GM18526 (cell line): ENCODE results near the gene CATSPERZ.

Experiments
- POLR2A ChIP-seq: IDR thresholded peaks from 3 replicates; pipeline ENCODE4 v1.6.1; 2011; ENCODE audit not compliant: insufficient read length; ENCODE audit errors: extremely low read depth

Gene CATSPERZ, protein sequence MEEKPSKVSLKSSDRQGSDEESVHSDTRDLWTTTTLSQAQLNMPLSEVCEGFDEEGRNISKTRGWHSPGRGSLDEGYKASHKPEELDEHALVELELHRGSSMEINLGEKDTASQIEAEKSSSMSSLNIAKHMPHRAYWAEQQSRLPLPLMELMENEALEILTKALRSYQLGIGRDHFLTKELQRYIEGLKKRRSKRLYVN

DNA sequence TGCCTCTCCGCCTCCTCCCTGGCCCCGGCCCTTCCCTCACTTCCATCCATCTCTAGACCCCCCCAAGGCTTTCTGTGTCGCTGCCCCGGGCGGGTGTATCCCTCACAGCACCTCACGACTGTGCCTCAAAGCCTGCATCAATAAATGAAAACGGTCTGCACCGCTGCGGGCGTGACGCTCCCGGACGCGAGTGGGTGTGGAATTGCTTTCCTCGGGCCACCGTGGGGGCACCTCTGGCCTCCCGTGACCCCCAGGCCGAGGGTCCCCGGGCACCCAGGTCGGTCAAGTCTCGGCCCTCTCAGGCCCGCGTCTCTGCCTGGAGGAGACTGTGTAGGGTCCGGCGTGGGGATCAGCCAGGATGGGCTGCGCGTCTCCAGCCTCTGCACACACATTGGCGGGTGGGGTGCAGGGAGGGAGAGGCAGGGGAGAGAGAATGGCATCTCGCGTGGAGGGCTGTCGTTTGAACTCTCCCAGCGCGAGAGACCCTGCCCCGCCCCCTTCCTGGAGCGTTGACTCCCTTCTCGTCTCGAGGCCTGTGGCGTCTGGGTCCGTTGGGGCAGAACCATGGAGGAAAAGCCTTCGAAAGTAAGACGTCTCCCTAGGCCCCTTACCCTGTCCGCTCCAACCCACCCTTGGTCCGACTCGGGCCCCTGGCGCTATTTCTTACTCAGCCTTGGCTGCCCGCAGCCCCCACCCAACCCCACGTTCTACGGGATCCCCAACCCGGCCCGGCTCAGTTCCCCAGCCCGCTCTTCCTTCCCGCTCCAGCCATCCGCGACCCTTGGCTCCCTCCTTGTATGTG, at the start of gene CATSPERZ:
CATSPERZ (plus strand) TSS at position 512 of the 802 bp plus-strand sequence; CDS start at position 565, 53 bp downstream.
- TF ChIP-seq POLR2A, result no peak

DNA sequence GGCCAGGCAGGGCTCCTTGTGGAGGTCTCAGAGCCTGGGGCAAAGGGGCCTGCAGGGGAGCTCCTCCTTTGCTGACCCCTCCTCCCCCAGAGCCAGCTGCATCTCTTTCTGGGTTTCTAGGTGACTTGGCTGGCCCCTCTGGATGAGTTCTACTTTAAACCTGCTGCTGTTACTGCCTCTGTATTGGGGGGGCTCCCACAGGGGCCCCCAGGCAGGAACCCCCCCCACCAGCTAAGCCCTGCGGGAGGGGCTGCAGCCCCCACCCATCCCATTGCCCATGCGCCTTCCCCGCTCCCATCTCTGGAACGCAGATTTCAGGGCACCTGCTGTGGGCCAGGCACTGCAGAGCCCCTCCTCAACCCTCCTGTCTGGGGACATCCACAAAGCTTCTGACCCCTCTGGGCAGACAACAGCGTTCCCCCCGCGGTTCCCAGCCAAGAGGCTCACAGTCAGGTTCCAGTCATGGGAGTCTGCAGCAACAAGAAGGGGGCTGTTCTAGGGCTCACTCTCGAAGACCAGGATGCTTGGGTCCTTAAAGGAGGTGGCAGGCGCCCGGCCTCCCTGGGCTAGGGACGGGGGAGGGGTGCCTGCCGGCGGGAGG, 49.6 kb upstream of the CATSPERZ start:
- TF ChIP-seq POLR2A, result no peak

DNA sequence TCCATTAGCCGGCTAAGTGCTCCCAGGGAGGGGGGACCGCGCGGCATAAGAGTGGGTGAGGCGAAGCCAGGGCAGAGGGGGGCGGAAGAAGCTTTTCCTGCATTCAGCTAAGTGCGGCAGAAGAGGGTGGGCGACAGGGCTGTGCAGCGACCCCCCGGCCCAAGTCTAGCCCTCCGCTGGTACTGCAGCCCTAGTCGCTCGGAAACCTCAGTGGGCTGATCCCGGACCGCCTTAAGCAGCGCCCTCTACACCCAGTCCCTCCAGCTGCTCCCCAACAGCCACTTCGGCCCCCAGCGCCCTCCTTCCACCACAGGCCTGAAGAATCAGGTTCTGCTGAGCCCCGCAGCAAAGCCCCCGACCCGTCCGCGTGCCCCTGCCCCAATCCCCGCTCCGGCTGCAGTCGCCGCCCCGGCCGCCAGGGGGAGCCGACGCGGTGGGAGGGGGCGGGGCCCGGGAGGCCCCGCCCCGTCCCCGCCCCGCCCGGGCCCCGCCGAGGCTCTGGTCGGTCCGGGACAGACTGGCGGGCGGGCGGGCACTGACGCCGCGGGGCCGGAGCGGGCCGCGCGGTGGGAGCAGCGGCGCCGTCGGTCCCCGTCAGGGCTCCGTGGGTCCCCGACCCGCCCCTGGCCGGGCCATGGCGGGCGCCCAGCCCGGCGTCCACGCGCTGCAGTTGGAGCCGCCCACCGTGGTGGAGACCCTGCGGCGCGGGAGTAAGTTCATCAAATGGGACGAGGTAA, 49.0 kb upstream of the CATSPERZ start, which contains the start of gene PLCB3:
PLCB3 (plus strand) TSS at position 515 of the 737 bp plus-strand sequence; CDS start at position 635, 120 bp downstream.
- TF ChIP-seq POLR2A, result peak; percentile 54

DNA sequence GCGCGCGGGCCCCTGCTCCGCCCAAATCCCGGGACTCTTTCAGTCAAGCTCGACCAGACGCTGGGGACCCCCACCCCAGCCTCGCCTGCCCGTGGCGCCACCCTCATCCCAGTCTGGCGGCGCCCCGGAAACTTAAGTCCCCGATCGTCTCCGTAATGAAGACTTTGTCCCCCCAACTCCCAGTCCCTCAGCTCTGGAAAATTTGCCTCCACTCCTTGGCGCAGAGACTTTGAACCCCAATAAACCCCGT, 48.5 kb upstream of the CATSPERZ start:
- no peak for TF ChIP-seq POLR2A

DNA sequence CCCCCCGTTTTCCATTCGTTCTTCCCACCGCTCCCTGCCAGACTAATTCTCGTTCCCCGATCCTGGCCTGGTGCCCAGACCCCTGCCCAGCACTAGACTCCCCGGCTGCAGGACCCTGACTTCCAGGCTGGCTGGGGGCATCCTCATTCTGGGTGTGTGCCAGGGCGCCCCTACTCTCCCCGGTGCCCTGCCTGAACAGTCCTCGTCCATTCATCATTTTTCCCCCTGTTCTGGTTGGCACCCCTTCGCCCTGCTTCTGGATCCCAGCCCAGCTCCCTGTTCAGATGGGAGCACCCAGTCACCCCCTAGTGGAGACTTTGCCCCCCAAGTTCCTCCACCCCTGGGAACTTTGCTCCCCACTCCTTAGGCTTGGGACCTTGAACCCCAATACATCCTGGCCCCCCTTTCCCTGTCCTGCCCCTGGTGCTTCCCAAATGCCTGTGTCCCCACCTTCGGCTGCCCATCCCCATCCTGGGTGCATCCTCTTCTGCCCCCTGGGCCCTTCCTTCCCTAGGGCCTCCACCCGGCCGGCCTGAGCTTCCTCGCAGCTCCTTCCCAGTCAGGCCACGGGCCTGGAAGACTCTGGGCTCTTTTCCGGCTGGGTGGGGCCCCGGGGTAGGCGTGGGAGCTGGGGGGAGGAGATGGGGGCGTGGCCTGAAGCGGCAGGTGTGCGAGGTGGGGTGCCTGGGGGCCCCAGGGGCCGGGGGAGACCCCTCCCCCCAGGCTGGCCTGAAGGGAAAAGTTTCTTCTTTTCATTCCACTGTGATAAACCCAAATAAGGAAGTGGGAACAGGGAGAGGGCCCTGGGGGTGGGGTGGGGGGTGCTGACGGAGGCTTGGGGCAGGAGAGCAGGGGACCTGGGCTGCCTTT, 47.9 kb upstream of the CATSPERZ start:
- no peak for TF ChIP-seq POLR2A

DNA sequence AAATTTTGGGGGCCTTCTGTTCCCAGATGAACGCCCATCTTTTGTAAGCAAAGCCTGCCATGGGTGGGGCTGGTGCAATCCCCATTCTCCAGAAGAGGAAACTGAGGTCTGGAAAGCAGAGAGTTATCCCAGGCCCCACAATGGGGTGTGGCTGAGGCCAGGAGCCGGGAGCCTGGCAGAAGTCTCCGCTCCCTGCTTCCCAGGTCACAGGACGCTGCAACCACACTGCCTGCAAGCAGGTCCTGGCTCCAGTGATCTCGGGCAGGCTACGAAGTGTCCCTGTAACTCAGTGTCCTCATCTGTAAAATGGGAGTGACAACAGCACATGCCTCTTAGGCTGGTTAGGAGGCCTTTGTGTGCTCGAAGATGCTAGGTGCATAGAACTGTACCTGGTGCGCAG, 47.1 kb upstream of the CATSPERZ start:
- TF ChIP-seq POLR2A, result no peak

DNA sequence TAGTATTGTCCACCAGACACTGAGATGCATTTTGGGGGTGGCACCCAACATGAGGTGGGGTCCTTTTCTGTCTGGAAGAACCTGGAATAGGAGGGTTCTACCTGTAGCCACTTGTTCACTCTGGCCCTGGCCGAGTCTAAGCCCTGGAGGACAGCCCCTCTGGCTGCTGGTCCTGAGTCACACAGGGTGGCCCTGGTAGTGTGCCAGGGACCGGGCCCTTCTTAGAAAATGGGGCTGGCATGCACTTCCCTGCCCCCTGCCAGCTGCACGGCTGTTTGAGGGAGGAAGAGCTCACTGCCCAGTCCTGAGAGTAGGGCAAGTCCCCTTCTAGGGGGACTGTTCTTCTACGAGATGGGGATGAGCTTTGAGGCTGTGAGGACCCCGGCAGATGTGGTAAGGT, 46.7 kb upstream of the CATSPERZ start:
- TF ChIP-seq POLR2A, result no peak

DNA sequence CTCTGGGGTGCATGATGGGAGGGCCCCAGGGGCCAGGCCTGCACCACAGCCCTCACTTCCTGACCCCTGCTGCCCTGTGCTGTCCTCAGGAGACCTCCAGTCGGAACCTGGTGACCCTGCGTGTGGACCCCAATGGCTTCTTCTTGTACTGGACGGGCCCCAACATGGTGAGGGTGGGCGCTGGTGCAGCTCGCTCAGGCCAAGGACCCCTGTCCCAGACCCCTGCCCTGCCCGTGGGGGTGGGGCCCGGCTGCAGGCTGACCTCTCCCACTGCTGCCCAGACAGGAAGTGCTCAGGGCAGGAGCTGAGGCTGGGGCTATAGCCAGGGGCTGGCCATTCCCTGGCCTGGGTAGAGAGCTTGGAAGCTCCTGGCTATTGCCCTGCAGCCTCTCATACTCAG, 45.8 kb upstream of the CATSPERZ start:
- no peak for TF ChIP-seq POLR2A

DNA sequence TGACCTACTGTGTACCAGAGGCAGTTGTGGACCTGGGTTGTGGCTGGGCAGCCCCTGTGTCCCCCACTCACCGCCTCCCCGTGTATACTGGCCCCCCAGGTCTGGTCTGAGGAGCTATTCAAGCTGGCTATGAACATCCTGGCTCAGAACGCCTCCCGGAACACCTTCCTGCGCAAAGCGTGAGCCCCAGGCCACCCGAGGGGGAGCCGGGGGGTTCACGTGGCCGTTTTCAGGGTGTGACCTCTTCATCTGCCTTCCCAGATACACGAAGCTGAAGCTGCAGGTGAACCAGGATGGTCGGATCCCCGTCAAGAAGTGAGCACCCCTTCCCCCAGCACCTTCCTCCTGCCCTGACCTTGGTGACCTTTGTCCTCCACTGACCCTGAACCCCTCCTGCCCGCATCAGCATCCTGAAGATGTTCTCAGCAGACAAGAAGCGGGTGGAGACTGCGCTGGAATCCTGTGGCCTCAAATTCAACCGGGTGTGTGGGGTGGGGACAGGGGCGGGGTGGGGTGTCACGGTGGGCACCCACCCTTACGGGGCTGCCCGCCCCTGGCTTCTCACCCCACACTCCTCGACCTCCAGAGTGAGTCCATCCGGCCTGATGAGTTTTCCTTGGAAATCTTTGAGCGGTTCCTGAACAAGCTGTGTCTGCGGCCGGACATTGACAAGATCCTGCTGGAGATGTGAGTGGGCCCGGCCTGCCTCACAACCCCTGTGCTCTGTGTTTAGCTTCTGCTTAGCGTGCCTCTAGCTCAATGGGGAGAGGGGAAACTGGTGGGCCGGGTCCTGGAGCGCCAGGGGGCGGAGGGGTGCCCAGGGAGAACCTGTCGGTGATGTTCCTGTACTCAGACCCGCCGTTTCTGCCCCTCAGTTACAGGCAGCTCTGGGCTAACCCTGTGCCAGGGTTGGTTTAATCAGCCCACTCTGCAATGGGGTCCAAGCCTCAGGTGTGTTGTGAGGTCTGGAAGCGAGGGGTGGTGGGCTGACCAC, 44.7 kb upstream of the CATSPERZ start:
- no peak for TF ChIP-seq POLR2A

DNA sequence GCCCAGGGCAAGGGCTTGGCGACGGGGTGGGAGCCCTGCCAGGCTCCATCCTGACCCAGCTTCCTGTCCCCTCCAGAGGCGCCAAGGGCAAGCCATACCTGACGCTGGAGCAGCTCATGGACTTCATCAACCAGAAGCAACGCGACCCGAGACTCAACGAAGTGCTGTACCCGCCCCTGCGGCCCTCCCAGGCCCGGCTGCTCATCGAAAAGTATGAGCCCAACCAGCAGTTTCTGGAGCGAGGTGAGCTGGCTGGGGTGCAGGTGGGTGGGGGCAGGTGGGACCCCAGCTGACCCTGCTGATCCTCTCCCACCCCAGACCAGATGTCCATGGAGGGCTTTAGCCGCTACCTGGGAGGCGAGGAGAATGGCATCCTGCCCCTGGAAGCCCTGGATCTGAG, 43.9 kb upstream of the CATSPERZ start:
- TF ChIP-seq POLR2A, result no peak

DNA sequence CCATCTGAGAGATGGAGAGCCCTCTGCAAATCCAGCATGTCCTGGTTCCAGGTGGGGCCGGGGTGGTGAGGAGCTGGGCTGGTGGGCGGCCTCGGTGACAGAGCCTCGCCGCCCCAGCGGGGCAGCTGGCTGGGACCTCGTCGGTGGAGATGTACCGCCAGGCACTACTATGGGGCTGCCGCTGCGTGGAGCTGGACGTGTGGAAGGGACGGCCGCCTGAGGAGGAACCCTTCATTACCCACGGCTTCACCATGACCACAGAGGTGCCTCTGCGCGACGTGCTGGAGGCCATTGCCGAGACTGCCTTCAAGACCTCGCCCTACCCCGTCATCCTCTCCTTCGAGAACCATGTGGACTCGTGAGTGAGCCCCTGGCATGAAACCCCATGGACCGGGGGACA, 41.8 kb upstream of the CATSPERZ start:
- TF ChIP-seq POLR2A, result no peak

DNA sequence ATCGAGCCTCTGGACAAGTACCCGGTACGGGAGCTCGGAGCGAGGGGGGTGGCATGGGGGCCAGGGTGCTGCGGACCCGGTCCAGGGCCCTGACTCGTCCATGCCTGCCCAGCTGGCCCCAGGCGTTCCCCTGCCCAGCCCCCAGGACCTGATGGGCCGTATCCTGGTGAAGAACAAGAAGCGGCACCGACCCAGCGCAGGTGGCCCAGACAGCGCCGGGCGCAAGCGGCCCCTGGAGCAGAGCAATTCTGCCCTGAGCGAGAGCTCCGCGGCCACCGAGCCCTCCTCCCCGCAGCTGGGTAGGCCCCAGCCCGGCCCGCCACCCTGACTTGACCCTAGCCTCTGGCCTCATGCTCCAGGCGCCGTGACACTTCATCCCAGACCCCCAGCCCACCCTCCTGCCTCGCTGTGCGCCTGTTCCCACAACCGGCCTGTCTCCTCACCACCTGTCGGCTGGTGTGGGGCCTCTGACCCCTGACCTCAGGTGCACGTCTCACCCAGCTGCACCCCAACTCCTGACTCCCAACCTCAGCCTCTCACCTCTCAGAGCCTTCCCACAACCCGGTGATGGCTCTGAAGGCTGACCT, 41.1 kb upstream of the CATSPERZ start:
- no peak for TF ChIP-seq POLR2A

DNA sequence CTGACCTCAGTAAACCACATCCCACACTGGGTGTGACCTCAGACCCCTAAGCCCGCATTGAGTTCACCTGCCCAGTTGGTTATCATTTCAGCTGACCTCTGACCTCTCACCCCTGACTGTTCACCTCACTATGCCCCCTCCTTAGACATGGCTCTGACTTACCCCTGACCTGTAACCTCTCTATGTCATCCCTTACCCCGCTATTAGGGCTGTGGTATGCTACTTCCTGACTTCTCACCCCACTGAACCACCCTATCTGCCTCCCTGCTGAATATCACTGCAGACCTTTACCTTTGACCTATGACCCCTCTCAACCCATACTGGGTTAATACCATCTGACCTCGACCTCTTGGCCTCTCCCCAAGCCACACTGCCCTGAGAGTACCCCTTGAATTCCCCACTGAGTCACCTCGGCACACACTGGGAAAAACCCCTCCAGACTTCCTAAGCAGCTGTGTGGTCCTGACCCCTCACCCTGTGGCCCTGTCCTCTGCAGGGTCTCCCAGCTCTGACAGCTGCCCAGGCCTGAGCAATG, 40.6 kb upstream of the CATSPERZ start:
- no peak for TF ChIP-seq POLR2A

DNA sequence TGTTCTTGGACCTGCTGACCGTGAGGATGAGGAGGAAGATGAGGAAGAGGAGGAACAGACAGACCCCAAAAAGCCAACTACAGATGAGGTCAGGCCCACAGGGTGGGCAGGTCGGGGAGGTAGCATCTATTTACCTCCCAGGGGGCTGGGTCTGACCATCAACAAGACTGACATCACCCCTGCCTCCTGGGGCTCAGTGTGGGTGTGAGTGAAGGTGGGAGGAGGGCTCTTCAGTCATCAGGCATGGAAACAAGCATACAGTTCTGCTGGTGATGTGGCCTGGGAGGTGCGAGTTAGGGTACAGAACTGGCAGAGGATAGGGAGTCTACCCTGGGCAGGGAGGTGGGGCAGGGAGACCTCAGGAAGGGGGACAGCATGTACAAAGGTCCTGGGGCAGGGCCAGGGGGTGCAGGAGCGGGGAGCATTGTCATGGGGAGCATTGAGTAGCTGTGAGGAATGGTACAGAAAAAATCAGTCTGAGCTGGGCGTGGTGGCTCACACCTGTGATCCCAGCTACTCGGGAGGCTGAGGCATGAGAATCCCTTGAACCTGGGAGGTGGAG, 39.9 kb upstream of the CATSPERZ start:
- no peak for TF ChIP-seq POLR2A
